ENCODE measurements around the gene CA12.

The CA12 gene

GRCh38 chr15:63401714-63402497, 20.3 kb upstream of the CA12 start:
- no peak for DNase-seq

GRCh38 chr15:63401078-63401477, 19.4 kb upstream of the CA12 start:
- DNase-seq, result no peak

DNA sequence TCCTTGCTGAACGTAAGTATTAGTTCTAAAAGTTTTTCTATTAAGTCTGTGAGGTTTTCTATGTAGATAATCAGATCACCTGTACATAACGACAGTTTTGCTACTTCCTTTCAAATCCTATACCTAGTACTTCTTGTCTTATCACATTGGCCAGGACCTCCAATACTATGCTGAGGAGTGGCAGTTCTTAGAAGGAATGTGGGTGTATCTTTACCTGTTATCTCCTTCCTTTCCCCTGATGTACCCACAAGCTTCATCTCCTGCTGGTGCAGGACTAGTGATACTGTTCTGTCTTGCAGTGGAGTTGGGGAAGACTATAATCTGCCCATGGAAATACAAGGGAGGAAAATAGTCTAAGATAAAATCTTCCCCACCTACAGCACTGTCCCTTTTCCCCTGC, 16.8 kb upstream of the CA12 start:
- DNase-seq, result no peak

GRCh38 chr15:63396152-63396928, 14.7 kb upstream of the CA12 start:
- DNase-seq, result no peak

DNA sequence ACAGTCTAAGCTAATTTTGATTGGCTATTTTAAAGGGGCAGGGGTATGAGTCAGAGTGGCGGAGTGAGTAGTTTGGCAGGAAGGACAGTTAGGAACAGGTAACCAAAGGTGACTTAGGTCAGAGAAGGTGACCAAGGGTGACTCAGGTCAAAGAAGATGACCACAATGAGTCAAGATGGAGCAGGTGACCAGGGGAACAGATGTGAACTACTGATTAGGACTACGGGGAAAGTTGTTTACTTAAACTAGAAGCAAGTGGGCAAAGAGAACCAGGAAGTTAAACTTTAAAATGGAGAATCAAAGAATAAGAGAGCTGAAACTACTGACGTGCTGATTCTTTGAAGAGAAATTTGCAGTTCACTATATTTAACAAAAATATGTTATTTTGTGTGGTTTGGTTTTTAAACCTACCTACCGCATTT, 14.1 kb upstream of the CA12 start:
- no peak for DNase-seq

- DNase-seq, result no peak
Observed at GRCh38 chr15:63392361-63393009, 10.8 kb upstream of the CA12 start.

GRCh38 chr15:63391669-63392360, 10.2 kb upstream of the CA12 start:
- DNase-seq, result no peak

DNA sequence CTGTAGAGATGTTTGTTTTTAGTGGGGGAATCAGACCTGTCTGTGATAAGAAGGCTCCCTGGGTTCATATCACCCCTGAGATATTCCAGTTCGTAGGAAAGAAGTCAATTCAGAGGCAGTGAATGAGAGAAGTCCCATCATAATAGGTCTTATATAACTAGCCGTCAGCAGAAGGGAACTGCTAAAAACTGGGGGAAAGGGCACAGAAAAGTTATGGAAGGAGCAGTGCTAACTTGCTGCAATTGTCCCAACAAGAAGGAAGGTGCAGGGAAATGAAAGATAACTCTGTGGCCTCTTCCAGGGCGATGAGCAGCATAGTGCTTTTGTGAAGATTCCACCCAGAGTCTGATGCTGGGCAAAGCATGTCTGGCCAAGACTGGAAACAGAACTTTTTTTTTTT, 9.0 kb upstream of the CA12 start:
- no peak for DNase-seq

DNA sequence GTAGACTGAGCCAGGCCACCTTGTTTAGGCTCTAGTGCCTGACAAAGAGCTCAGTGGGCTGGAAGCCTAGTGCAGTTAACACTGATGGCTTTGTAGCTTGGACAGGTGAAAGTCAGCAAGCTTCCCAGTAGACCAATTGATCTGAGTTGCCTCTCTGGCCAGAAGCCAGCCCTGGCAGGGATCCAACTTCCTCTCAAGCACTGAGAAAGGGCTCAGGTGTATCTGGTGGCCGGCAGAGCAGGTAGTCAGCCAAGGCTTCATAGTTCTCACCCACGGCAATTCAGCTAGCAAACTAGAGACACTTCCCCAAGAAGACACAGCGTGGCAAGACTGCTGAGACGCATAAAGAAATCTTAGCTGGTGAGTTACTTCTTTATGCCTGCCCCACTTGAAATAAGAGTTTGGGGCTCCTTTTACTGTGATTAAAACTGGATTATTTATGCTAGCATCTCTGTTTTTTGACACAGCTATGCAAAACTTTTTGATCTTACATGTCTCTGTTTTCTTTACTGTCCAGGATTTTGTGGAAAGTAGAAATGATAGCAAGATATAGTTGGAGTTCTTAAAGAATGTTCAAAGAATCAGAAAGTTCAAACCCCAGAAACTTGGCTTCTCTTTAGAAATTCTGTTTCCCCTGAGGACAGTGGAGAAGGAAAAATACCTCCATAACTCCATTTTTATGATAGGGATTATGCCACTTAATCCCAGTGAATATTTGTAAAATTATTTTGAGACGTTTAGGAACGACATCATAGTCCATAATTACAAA, 8.4 kb upstream of the CA12 start:
- DNase-seq, result no peak

- no peak for DNase-seq
Observed at GRCh38 chr15:63388511-63388910, 6.9 kb upstream of the CA12 start.

DNA sequence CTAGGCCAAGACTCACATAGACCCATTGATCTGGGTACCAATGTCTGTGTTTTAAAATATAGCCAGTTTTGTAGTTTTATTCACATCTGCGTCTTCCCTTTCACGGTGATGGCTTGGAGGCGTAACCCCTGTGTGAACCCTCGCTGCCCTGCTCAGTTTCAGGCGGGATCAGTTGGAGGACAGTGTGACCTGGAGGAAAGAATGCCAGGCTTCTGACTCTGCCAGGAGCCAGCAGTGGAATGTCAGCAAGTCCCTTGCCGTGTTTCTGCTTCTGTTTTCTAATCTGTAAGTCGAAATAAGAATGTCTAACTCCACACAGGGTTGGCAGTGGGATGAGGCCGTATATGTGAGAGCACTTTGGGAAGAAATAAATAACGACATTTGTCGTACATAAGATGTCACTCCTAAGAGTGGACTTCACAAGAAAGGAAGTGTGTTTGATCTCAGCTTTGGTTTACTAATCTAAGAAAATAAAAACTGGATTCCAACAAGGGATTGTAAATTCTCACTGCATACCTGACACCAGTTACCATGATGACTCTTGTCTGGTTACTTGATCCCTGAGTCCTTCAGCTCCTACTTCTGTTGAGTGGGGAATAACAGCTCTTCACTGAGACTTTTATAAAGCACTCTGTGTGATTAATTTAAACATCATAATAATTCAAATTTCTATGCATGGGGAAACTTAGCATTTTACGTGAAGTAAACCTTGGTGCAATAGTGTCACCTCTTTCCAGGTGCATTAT, 6.3 kb upstream of the CA12 start:
- no peak for DNase-seq

DNA sequence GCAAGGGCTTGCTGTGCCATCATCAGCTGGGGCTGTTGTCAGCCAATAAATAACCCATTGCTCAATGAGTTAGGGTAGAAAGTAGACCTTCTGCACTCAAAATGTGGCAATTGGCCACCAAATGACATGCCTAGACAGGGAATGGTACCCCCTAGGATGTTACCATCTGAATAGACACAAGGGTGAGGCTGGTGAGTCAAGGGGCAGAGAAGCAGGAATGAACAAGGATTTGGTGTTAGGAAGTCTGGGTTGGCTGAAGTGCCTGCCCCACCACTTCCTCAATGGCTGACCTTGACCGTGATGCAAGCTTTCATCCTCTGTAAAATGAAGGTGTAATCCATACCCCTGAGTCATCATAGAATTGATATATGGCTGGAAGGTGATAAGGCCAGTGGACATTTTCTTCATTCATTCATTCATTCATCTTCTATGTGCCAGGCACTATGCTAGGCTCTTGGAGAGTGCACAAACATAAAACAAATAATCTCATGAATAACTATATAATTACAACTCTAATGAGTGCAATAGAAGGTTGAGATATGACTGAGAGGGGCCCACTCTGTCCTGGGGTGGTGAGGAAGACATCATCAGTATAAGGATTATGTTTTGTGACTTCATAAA, 4.4 kb upstream of the CA12 start:
- DNase-seq, result no peak

- no peak for DNase-seq
Observed at GRCh38 chr15:63384906-63385305, 3.3 kb upstream of the CA12 start.

GRCh38 chr15:63382966-63383710, 1.5 kb upstream of the CA12 start:
- no peak for DNase-seq

DNA sequence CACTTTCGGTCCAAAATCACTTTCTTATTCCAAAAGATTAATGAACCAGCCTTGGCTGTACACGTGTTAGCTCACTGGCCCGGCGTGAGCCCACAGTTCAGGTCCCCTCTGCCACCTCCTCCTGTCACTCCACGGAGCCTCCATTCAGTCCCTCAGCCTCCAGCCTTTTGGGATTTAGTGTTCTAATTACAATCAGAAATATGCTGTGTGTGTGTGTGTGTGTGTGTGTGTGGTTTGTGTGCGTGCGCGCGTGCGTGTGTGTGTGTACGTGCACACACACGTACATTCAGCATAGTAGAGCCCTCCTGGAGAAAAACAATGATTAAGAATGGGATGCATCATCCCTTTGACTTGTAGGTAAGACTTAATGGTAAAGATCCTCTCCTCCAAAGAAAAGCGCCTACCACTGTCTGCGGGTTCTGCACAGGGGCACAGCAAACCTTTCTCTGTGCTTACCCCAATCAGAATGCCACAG, 801 bp downstream of the CA12 start:
- DNase-seq, result no peak

- DNase-seq, result no peak
Observed at GRCh38 chr15:63380151-63380807, 1.4 kb downstream of the CA12 start.

GRCh38 chr15:63379492-63380150, 2.0 kb downstream of the CA12 start:
- no peak for DNase-seq

GRCh38 chr15:63378946-63379345, 2.7 kb downstream of the CA12 start:
- no peak for DNase-seq

Data from GOT3 (cell line).